ENCODE data around the gene ZNF469. TPM values are rescaled to one million over a fixed set of nuclear protein-coding genes. Genes with fewer than 3 reads are reported as not detected.

The ZNF469 gene
- total RNA-seq, 6 donors from 2014 or later, result 0.98 to 4.2 (median 2.4) TPM

DNA sequence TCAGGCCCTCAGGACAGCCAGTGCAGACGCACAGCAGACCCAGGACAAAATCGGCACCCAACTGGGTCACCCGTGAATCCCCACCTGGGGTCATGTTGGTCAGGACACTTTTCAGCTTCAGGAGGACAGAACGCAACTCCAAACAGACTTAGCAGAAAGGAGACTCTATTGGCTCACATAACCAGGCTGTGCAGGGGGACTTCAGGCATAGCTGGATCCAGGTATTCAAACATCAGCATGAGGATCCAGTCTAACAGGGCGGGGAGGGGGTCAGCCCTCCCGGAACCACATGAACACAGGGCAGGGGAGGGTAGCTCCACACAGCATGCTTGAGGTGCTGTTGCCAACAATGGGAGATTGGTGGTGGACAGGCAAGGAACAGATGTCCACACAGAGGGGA lies 22.0 kb downstream of the ZNF469 start:
- Histone ChIP-seq H3K27me3 (no peaks in the 10 kb centered on the region), H3K4me3 (no peak overlapping the region), H3K4me1 (peaks cover 0 to 3% (median 0%) of the 10 kb centered on the region in 4 donors), H3K27ac (no peak overlapping the region), H3K36me3 (no peaks in the 10 kb centered on the region), H3K9me3 (no peaks in the 10 kb centered on the region)
- DNase-seq (no peak), ATAC-seq (ENCODE audit: low FRiP score in 2 of 2) (no peak)
- TF ChIP-seq POLR2AphosphoS5 (IDR thresholded peaks at IDR 0.05), result no peak
- TF ChIP-seq, protein P1, sequence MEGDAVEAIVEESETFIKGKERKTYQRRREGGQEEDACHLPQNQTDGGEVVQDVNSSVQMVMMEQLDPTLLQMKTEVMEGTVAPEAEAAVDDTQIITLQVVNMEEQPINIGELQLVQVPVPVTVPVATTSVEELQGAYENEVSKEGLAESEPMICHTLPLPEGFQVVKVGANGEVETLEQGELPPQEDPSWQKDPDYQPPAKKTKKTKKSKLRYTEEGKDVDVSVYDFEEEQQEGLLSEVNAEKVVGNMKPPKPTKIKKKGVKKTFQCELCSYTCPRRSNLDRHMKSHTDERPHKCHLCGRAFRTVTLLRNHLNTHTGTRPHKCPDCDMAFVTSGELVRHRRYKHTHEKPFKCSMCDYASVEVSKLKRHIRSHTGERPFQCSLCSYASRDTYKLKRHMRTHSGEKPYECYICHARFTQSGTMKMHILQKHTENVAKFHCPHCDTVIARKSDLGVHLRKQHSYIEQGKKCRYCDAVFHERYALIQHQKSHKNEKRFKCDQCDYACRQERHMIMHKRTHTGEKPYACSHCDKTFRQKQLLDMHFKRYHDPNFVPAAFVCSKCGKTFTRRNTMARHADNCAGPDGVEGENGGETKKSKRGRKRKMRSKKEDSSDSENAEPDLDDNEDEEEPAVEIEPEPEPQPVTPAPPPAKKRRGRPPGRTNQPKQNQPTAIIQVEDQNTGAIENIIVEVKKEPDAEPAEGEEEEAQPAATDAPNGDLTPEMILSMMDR (IDR thresholded peaks at IDR 0.05), result no peak
- TF ChIP-seq EP300 (IDR thresholded peaks at IDR 0.05), result no peak
- no peak for TF ChIP-seq POLR2A (IDR thresholded peaks at IDR 0.05)
- 80 to 85% methylated on average over 2 to 6 of the region's 6 CpGs for WGBS, 2 donors

GRCh38 chr16:88405216-88406060 lies 22.7 kb downstream of the ZNF469 start:
- DNase-seq, result peak in 1 of 2 donors; percentile 86

DNA sequence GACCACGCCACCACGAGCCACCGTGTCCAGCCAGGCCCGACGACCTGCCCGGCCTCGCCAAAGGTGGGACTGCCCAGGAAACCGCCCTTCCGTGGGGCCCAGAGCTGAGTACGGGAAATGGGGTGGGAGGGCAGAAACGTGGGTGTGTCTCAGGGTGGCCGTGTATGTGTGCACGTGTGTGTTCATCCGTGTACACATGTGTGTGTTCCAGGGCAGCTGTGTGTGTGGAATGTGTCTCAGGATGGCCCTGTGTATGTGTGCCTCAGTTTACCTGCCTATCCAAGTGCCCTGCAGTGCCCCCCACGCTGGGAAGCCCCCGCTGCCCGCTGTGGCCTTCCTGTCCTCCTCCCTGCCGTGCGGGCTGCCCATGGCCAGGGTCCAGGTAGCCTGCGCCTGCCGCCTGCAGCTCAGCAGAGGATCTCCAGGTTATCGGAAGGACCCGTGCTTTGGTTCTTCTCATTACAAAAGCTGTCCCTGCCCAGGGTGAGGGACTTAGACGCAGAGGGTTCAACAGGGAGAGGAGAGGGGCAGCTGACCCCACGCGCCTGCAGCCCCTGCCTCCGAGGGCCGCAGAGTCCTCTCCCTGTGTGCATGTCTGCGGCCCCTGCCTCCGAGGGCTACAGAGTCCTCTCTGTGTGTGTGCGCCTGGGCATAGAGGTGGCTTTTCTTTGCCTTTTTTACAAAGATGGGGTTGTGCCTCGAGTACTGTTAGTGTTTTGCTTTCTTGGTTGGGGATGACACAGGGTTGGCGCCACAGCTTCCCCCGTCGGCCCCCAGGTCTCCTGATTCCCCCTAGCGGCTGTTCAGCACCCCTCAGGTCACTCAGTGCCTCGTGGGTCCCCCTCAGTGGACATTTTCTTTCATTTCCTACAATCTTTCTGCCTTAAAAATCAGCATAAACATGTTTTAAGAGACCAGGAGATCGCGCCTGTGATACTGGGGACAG lies 23.6 kb downstream of the ZNF469 start:
- Histone ChIP-seq H3K9me3 (no peaks in the 10 kb centered on the region), H3K36me3 (no peaks in the 10 kb centered on the region), H3K4me1 (peaks cover 0 to 3% (median 0%) of the 10 kb centered on the region in 4 donors), H3K27ac (no peak overlapping the region), H3K4me3 (no peak overlapping the region), H3K27me3 (no peaks in the 10 kb centered on the region)
- WGBS, 2 donors, result 70 to 72% methylated on average over 18 to 39 of the region's 39 CpGs
- ATAC-seq (ENCODE audit: low FRiP score in 2 of 2) (no peak), DNase-seq (peak in 1 of 2 donors; percentile 74)
- TF ChIP-seq EP300 (IDR thresholded peaks at IDR 0.05) (no peak), POLR2AphosphoS5 (IDR thresholded peaks at IDR 0.05) (no peak), POLR2A (IDR thresholded peaks at IDR 0.05) (no peak)
- TF ChIP-seq, protein P1 (IDR thresholded peaks at IDR 0.05), result no peak

More at GRCh38 chr16:88405216-88406060, 22.7 kb downstream of the ZNF469 start:
- WGBS, 2 donors, result 44 to 66% methylated on average over 10 to 25 of the region's 29 CpGs
- Histone ChIP-seq H3K9me3 (no peaks in the 10 kb centered on the region), H3K4me3 (no peak overlapping the region), H3K4me1 (peaks cover 0 to 3% (median 0%) of the 10 kb centered on the region in 4 donors), H3K27ac (no peak overlapping the region), H3K36me3 (no peaks in the 10 kb centered on the region), H3K27me3 (no peaks in the 10 kb centered on the region)
- ATAC-seq (ENCODE audit: low FRiP score in 2 of 2), result peak in 1 of 2 donors; percentile 70
- TF ChIP-seq, protein P1 (IDR thresholded peaks at IDR 0.05), result no peak
- no peak for TF ChIP-seq EP300 (IDR thresholded peaks at IDR 0.05)
- no peak for TF ChIP-seq POLR2A (IDR thresholded peaks at IDR 0.05)
- no peak for TF ChIP-seq POLR2AphosphoS5 (IDR thresholded peaks at IDR 0.05)

DNA sequence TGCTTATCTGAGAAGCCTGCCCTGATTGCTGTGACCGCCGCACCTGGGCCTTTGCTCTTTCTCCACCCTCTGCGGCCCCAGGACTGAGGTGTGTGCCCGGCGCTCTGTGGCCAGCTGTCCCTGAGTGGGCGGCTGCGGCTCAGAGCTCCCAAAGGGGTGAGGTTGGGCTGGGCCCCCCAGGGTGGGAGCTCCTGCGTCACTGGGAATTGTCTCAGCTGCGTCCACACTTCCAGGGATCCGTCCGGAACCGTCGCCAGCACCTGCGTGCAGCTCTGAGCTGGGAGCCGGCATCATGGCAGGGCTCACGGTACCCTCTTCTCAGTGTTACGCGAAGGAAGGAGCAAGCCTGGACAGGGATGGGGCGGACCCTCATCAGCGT lies 24.3 kb downstream of the ZNF469 start:
- DNase-seq, result peak in 1 of 2 donors; percentile 65
- H3K36me3 ChIP-seq, result no peaks in the 10 kb centered on the region
- no peak overlapping the region for H3K27ac ChIP-seq
- no peak overlapping the region for H3K4me3 ChIP-seq
- no peak for ATAC-seq (ENCODE audit: low FRiP score in 2 of 2)
- H3K9me3 ChIP-seq, result no peaks in the 10 kb centered on the region
- no peaks in the 10 kb centered on the region for H3K27me3 ChIP-seq
- no peak for TF ChIP-seq POLR2AphosphoS5 (IDR thresholded peaks at IDR 0.05)
- TF ChIP-seq EP300 (IDR thresholded peaks at IDR 0.05), result no peak
- TF ChIP-seq POLR2A (IDR thresholded peaks at IDR 0.05), result no peak
- TF ChIP-seq, protein P1 (IDR thresholded peaks at IDR 0.05), result no peak
- peaks cover 0 to 3% (median 0%) of the 10 kb centered on the region in 4 donors for H3K4me1 ChIP-seq
- WGBS, 2 donors, result 82 to 89% methylated on average over 4 to 20 of the region's 20 CpGs

Measured in upper lobe of left lung (tissue), 6 donors.